Esophagus squamous epithelium (tissue), 4 donors: ENCODE results near the gene CDKAL1.

ENCODE experiments used
- CTCF ChIP-seq, 6 experiments: fragments of 450-650 bp in 4 of 6; fragments of 200-600 bp in 2 of 6; sonication (generic) in 2 of 6; IDR thresholded peaks; one replicate each; pipeline ENCODE4 v1.5.1; 2016 to 2019; ENCODE audit warnings: antibody characterized with exemption in 6 of 6, mild to moderate bottlenecking in 4 of 6, moderate library complexity in 4 of 6
- POLR2A ChIP-seq, 4 donors: fragments of 450-650 bp; IDR thresholded peaks; one replicate each; pipeline ENCODE4 v1.6.1; 2017; ENCODE audit warnings: antibody characterized with exemption in 4 of 4, mild to moderate bottlenecking in 4 of 4, moderate library complexity in 3 of 4

- TF ChIP-seq CTCF (IDR thresholded peaks at IDR 0.05) (no peak), POLR2A (IDR thresholded peaks at IDR 0.05) (no peak)
Observed at GRCh38 chr6:20554817-20555216, 20.6 kb downstream of the CDKAL1 start.
